WERI-Rb-1 (cell line): ENCODE results near the gene MRPS18A.

Experiments
- DNase-seq: peaks from one replicate; pipeline ENCODE4 v3.0.0-alpha.2; 2020
- H3K27ac ChIP-seq: fragments of 250-450 bp; sonication (Bioruptor Pico); 2 replicates; pipeline ENCODE4 v1.5.1; 2020; ENCODE audit warnings: mild to moderate bottlenecking, moderate library complexity
- H3K27me3 ChIP-seq: fragments of 250-450 bp; sonication (Bioruptor Pico); 2 replicates; pipeline ENCODE4 v1.5.1; 2021; ENCODE audit warnings: mild to moderate bottlenecking, low read depth, moderate library complexity; ENCODE audit not compliant: insufficient read depth, severe bottlenecking
- H3K36me3 ChIP-seq: fragments of 250-450 bp; sonication (Bioruptor Pico); 2 replicates; pipeline ENCODE4 v1.5.1; 2020; ENCODE audit warnings: mild to moderate bottlenecking, moderate library complexity
- H3K4me3 ChIP-seq: 2 replicates; pipeline ENCODE4 v1.5.1; 2011; ENCODE audit warnings: low read depth, mild to moderate bottlenecking, control low read depth, low read length
- H3K9me3 ChIP-seq: fragments of 250-450 bp; sonication (Bioruptor Pico); 2 replicates; pipeline ENCODE4 v1.5.1; 2021; ENCODE audit warnings: mild to moderate bottlenecking, moderate library complexity; ENCODE audit not compliant: severe bottlenecking
- CTCF ChIP-seq: IDR thresholded peaks from 2 replicates; pipeline ENCODE4 v1.5.1; 2011; ENCODE audit warnings: low read depth, mild to moderate bottlenecking, control low read depth, inconsistent platforms, low read length

MRPS18A gene

DNA sequence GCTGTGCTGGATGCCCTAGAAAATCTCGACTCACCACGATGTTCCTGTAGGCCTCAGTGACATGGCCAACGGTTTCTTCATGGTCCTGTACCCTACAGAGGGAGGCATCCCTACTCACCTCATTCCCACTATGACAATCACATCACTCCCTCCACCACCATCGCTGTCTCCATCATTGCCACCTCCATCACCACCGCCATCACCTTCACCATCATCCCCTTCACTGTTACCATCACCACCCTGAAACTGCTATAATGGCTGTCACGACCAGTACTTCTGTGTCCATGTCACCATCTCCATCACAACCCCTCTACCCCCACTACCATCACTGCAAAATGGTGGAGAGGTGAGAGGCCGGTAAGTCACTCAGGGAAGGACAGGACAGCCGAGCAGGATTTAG, 29.8 kb upstream of the MRPS18A start:
- Histone ChIP-seq H3K4me3 (no peak overlapping the region), H3K36me3 (no peaks in the 10 kb centered on the region), H3K27ac (no peak overlapping the region), H3K9me3 (no peaks in the 10 kb centered on the region), H3K27me3 (peaks cover 2% of the 10 kb centered on the region)
- no peak for DNase-seq
- no peak for TF ChIP-seq CTCF

DNA sequence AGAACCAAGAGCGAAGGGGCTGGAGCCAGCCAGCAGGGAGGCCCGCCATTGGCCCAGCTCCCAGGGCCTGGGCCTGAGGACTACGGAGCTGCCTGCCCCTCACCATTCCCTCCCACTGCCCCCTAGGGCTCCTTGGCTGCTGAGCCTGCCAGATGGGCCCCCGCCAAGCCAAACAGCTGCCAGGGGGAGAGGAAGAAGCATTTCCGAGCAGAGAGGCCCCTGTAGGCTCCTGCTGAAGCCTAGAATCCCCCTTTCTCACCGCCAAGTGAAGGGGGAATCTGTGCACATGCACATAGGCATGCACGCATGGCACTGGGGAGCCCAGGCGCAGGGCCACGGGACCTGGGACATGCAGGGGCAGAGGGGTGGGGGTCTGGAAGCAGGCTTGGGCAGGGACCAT, 28.5 kb upstream of the MRPS18A start:
- H3K4me3 ChIP-seq = no peak overlapping the region
- no peak overlapping the region for H3K27ac ChIP-seq
- no peak for DNase-seq

DNA sequence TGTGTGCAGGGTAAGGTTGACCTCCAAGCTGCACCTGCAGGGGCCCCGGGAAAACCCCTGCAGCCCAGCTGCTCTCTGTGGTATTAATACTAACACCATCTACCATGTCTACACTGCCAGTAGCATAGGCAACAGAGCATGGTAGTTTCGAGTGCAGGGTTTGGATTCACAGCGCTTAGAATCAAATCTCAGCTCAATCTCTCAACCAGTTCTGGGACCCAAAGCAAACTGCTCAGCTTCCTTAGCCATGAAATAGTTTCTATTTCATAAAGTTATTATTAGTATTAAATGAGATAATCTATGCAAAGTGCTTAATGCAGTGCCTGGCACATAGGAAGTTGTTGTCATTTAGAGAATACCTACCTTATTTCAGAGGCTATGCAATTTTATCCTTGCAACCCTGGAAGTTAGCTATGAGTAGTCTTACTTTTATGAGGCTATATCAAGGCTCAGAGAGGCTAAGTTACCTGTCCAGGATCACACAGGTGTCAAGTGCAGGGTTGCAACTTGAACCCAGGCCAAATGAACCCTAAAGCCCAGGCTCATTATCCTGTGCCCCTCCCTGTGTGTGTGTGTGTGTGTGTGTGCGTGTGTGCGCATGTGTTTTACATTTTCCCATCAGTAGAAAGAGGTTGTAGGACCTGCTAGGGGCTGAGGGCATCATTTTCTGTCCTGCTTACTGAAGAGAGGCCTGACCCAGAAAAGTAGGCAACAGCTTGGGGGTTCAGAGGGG, 27.6 kb upstream of the MRPS18A start:
- DNase-seq = no peak
- H3K36me3 ChIP-seq = no peaks in the 10 kb centered on the region
- no peak overlapping the region for H3K4me3 ChIP-seq
- no peaks in the 10 kb centered on the region for H3K27me3 ChIP-seq
- no peak for TF ChIP-seq CTCF
- H3K9me3 ChIP-seq = no peaks in the 10 kb centered on the region
- no peak overlapping the region for H3K27ac ChIP-seq

More for the DNA sequence above, 28.5 kb upstream of the MRPS18A start:
- TF ChIP-seq CTCF = no peak
- H3K36me3 ChIP-seq = no peaks in the 10 kb centered on the region
- no peaks in the 10 kb centered on the region for H3K27me3 ChIP-seq
- no peaks in the 10 kb centered on the region for H3K9me3 ChIP-seq

GRCh38 chr6:43714311-43715055, 26.9 kb upstream of the MRPS18A start:
- H3K27me3 ChIP-seq = no peaks in the 10 kb centered on the region
- H3K36me3 ChIP-seq = no peaks in the 10 kb centered on the region
- H3K4me3 ChIP-seq = no peak overlapping the region
- H3K27ac ChIP-seq = no peak overlapping the region
- no peak for TF ChIP-seq CTCF
- H3K9me3 ChIP-seq = no peaks in the 10 kb centered on the region
- DNase-seq = no peak

DNA sequence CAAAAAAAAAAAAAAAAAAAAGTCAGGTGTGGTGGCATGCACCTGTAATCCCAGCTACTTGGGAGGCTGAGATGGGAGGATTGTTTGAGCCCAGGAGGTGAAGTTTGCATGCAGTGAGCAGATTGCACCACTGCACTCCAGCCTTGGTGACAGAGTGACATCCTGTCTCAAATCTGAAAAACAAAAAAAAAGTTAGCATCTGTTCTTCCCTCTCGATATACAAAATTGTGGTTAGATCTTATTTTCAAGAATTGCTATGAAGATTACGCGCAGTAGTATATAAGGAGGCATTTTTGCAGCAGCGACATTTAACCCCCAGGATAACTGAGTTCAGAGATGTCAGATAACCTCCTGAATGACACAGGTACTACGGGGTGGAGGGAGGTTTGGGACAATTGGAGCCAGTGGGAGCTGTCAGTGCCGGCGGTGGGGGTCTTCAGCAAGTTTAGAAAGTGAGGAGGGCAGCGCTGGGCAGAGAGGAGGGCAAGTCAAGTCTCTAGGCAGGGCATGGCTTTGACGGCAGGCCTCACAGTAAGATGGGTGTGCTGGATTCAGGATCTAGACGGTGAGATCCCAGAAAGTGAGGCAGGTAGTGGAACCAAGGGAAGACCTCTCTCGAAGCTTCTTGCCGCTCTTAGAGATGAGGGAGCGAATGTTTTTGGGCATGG, 26.2 kb upstream of the MRPS18A start:
- H3K36me3 ChIP-seq = no peaks in the 10 kb centered on the region
- no peaks in the 10 kb centered on the region for H3K27me3 ChIP-seq
- no peak overlapping the region for H3K27ac ChIP-seq
- no peak for DNase-seq
- no peak overlapping the region for H3K4me3 ChIP-seq
- H3K9me3 ChIP-seq = no peaks in the 10 kb centered on the region
- no peak for TF ChIP-seq CTCF
